Epidermal melanocyte (primary cell): ENCODE measurements around the gene CENPVL2.
"Not testable (repeated sequence)": the region's sequence is repeated elsewhere in the genome, so short reads cannot be mapped to it uniquely, and the experiment has no call there.

Experiments
- DNase-seq: peaks from one replicate; pipeline ENCODE4 v3.0.0; 2011; ENCODE audit warnings: low spot score; ENCODE audit not compliant: insufficient read length

CENPVL2 gene

GRCh38 chrX:51682720-51683062 lies at the start of gene CENPVL2:
Gene CENPVL2 (minus strand): TSS chrX:51682831. CDS start chrX:51682831, 0 bp downstream.
- DNase-seq, result not testable (repeated sequence)

- no peak for DNase-seq
These were observed 45.6 kb upstream of the CENPVL2 start for GRCh38 chrX:51728202-51728601.

GRCh38 chrX:51712943-51713647 lies 30.5 kb upstream of the CENPVL2 start:
- not testable (repeated sequence) for DNase-seq

GRCh38 chrX:51710277-51711164 lies 27.9 kb upstream of the CENPVL2 start, which contains the start of gene CENPVL1:
Gene CENPVL1 (plus strand): TSS chrX:51710512. CDS start chrX:51710512, 0 bp downstream.
- DNase-seq, result not testable (repeated sequence)

GRCh38 chrX:51697397-51697796 lies 14.8 kb upstream of the CENPVL2 start:
- no peak for DNase-seq

- no peak for DNase-seq
These were observed 11.6 kb upstream of the CENPVL2 start for GRCh38 chrX:51694254-51694653.

GRCh38 chrX:51681808-51682719 lies 567 bp downstream of the CENPVL2 start:
- not testable (repeated sequence) for DNase-seq

GRCh38 chrX:51679689-51680433 lies 2.8 kb downstream of the CENPVL2 start:
- DNase-seq, result not testable (repeated sequence)

GRCh38 chrX:51665981-51666380 lies 16.6 kb downstream of the CENPVL2 start:
- no peak for DNase-seq

GRCh38 chrX:51643377-51643776 lies 39.3 kb downstream of the CENPVL2 start:
- no peak for DNase-seq

- DNase-seq, result peak; percentile 26
These were observed 41.1 kb downstream of the CENPVL2 start for GRCh38 chrX:51641421-51642021.

- not testable (repeated sequence) for DNase-seq
These were observed 46.1 kb downstream of the CENPVL2 start for GRCh38 chrX:51636511-51636910.
